ENCODE results near the gene C1S. TPM values are rescaled to one million over a fixed set of nuclear protein-coding genes. Genes with fewer than 3 reads are reported as not detected.

C1S gene
- total RNA-seq, 1 donor: 516 TPM

- no peak for DNase-seq (ENCODE audit: low read depth)
- TF ChIP-seq CTCF (IDR thresholded peaks at IDR 0.05; ENCODE audit: insufficient read depth, low read length): no peak
- H3K4me3 ChIP-seq (ENCODE audit: low read depth, low read length): no peak overlapping the region
Measured at GRCh38 chr12:7114008-7114407, 53.5 kb downstream of the C1S start.

- TF ChIP-seq CTCF (IDR thresholded peaks at IDR 0.05; ENCODE audit: insufficient read depth, low read length): no peak
- H3K4me3 ChIP-seq (ENCODE audit: low read depth, low read length): no peak overlapping the region
- no peak for DNase-seq (ENCODE audit: low read depth)
Measured at GRCh38 chr12:7114851-7115250, 54.3 kb downstream of the C1S start.

- TF ChIP-seq CTCF (IDR thresholded peaks at IDR 0.05; ENCODE audit: insufficient read depth, low read length): no peak
- DNase-seq (ENCODE audit: low read depth): no peak
- no peak overlapping the region for H3K4me3 ChIP-seq (ENCODE audit: low read depth, low read length)
Measured at GRCh38 chr12:7116196-7116595, 55.7 kb downstream of the C1S start.

GRCh38 chr12:7116916-7117315 is 56.4 kb downstream of the C1S start:
- H3K4me3 ChIP-seq (ENCODE audit: low read depth, low read length): no peak overlapping the region
- no peak for TF ChIP-seq CTCF (IDR thresholded peaks at IDR 0.05; ENCODE audit: insufficient read depth, low read length)
- DNase-seq (ENCODE audit: low read depth): no peak

- no peak overlapping the region for H3K4me3 ChIP-seq (ENCODE audit: low read depth, low read length)
- TF ChIP-seq CTCF (IDR thresholded peaks at IDR 0.05; ENCODE audit: insufficient read depth, low read length): no peak
- no peak for DNase-seq (ENCODE audit: low read depth)
Measured at GRCh38 chr12:7117670-7118069, 57.2 kb downstream of the C1S start.

- H3K4me3 ChIP-seq (ENCODE audit: low read depth, low read length): no peak overlapping the region
- DNase-seq (ENCODE audit: low read depth): no peak
- TF ChIP-seq CTCF (IDR thresholded peaks at IDR 0.05; ENCODE audit: insufficient read depth, low read length): no peak
Measured at GRCh38 chr12:7118881-7119280, 58.4 kb downstream of the C1S start.

GRCh38 chr12:7120166-7120565 is 59.6 kb downstream of the C1S start:
- H3K4me3 ChIP-seq (ENCODE audit: low read depth, low read length): no peak overlapping the region
- no peak for TF ChIP-seq CTCF (IDR thresholded peaks at IDR 0.05; ENCODE audit: insufficient read depth, low read length)

More at GRCh38 chr12:7120166-7120565, 59.6 kb downstream of the C1S start:
- no peak for DNase-seq (ENCODE audit: low read depth)

Data from fibroblast of the aortic adventitia (primary cell).